HEK293 (cell line): ENCODE measurements around the gene VEZT.
A peak's percentile ranks its signal among the peaks of the same experiment; 100 is the strongest.

ENCODE experiments used
- CTCF ChIA-PET: fragments of 350-600 bp; formaldehyde crosslinking; extraction: SDS; loops from one replicate; lab custom pipeline; 2021; ENCODE audit warnings: antibody characterized with exemption; lab: Yijun Ruan, JAX
- POLR2A ChIA-PET: fragments of 300-600 bp; formaldehyde crosslinking; extraction: SDS; loops from one replicate; lab custom pipeline; 2020; ENCODE audit warnings: antibody characterized with exemption, inconsistent platforms; lab: Yijun Ruan, JAX
- H3K27ac ChIP-seq: fragments of 200-500 bp; sonication (Bioruptor generic); 2 replicates; pipeline ENCODE4 v1.5.1; 2014; ENCODE audit warnings: low read depth, low read length, control low read depth, inconsistent platforms; ENCODE audit errors: extremely low read depth
- H3K36me3 ChIP-seq, 2 experiments: fragments of 200-500 bp in 1 of 2; sonication (Bioruptor generic) in 1 of 2; 1 replicate in 1 of 2; 2 replicates in 1 of 2; pipeline ENCODE4 v1.5.1; 2014 to 2017; ENCODE audit warnings: inconsistent platforms in 2 of 2, low read length in 2 of 2; ENCODE audit not compliant: control insufficient read depth in 2 of 2, insufficient read depth in 1 of 2
- H3K4me1 ChIP-seq: fragments of 200-500 bp; sonication (Bioruptor generic); 2 replicates; pipeline ENCODE4 v1.5.1; 2014; ENCODE audit warnings: mild to moderate bottlenecking, low read length, inconsistent platforms; ENCODE audit not compliant: control insufficient read depth, insufficient read depth
- H3K4me3 ChIP-seq: 2 replicates; pipeline ENCODE4 v1.5.1; 2011; ENCODE audit warnings: low read depth, mild to moderate bottlenecking, control low read depth, low read length, moderate library complexity
- H3K9me3 ChIP-seq: fragments of 200-500 bp; sonication (Bioruptor generic); 2 replicates; pipeline ENCODE4 v1.5.1; 2014; ENCODE audit warnings: low read depth, low read length, inconsistent platforms; ENCODE audit not compliant: control insufficient read depth, insufficient read depth
- HIC1 ChIP-seq: fragments of 450-650 bp; formaldehyde crosslinking; IDR thresholded peaks from 2 replicates; pipeline ENCODE4 v1.5.1; 2016; ENCODE audit warnings: missing biosample characterization, missing genetic modification characterization
- IKZF3 ChIP-seq: fragments of 450-650 bp; IDR thresholded peaks from 2 replicates; pipeline ENCODE4 v1.5.0; 2018; ENCODE audit warnings: missing biosample characterization, mild to moderate bottlenecking, missing genetic modification characterization, moderate library complexity
- SP3 ChIP-seq: fragments of 450-650 bp; formaldehyde crosslinking; IDR thresholded peaks from 2 replicates; pipeline ENCODE4 v1.5.1; 2016; ENCODE audit warnings: missing biosample characterization, missing genetic modification characterization
- ZBTB10 ChIP-seq: fragments of 450-650 bp; formaldehyde crosslinking; IDR thresholded peaks from 2 replicates; pipeline ENCODE4 v1.5.1; 2016; ENCODE audit warnings: missing biosample characterization, missing genetic modification characterization
- ZBTB17 ChIP-seq: fragments of 450-650 bp; formaldehyde crosslinking; IDR thresholded peaks from 2 replicates; pipeline ENCODE4 v1.5.1; 2016; ENCODE audit warnings: missing biosample characterization, missing genetic modification characterization
- ZFP41 ChIP-seq: fragments of 450-650 bp; formaldehyde crosslinking; IDR thresholded peaks from 2 replicates; pipeline ENCODE4 v1.5.1; 2016; ENCODE audit warnings: missing biosample characterization, missing genetic modification characterization, borderline replicate concordance
- ZFP69B ChIP-seq: fragments of 450-650 bp; formaldehyde crosslinking; IDR thresholded peaks from 2 replicates; pipeline ENCODE4 v1.5.1; 2016; ENCODE audit warnings: missing biosample characterization, missing genetic modification characterization
- ZIC2 ChIP-seq: fragments of 450-650 bp; formaldehyde crosslinking; IDR thresholded peaks from 2 replicates; pipeline ENCODE4 v1.5.1; 2016; ENCODE audit warnings: missing biosample characterization, missing genetic modification characterization
- ZNF121 ChIP-seq: fragments of 450-650 bp; formaldehyde crosslinking; IDR thresholded peaks from 2 replicates; pipeline ENCODE4 v1.5.1; 2016; ENCODE audit warnings: missing biosample characterization, missing genetic modification characterization
- ZNF138 ChIP-seq: fragments of 450-650 bp; formaldehyde crosslinking; IDR thresholded peaks from 2 replicates; pipeline ENCODE4 v1.5.1; 2016; ENCODE audit warnings: missing biosample characterization, missing genetic modification characterization, borderline replicate concordance
- ZNF274 ChIP-seq, 2 experiments: fragments of 200-500 bp in 1 of 2; fragments of 450-650 bp in 1 of 2; sonication (Bioruptor generic) in 1 of 2; formaldehyde crosslinking in 1 of 2; IDR thresholded peaks; 2 replicates each; pipeline versions ENCODE4 v1.5.1 to v1.6.1; 2014 to 2016; ENCODE audit warnings: borderline replicate concordance in 1 of 2, inconsistent platforms in 1 of 2, low read length in 1 of 2, missing biosample characterization in 1 of 2, missing genetic modification characterization in 1 of 2
- ZNF302 ChIP-seq: fragments of 450-650 bp; formaldehyde crosslinking; IDR thresholded peaks from 2 replicates; pipeline ENCODE4 v1.5.1; 2016; ENCODE audit warnings: missing biosample characterization, missing genetic modification characterization, low read depth
- ZNF341 ChIP-seq: fragments of 450-650 bp; formaldehyde crosslinking; IDR thresholded peaks from 2 replicates; pipeline ENCODE4; 2016; ENCODE audit warnings: low read depth, missing biosample characterization, missing genetic modification characterization
- ZNF398 ChIP-seq: fragments of 450-650 bp; formaldehyde crosslinking; IDR thresholded peaks from 2 replicates; pipeline ENCODE4 v1.5.1; 2017; ENCODE audit warnings: missing biosample characterization, missing genetic modification characterization
- ZNF488 ChIP-seq: fragments of 450-650 bp; formaldehyde crosslinking; IDR thresholded peaks from 2 replicates; pipeline ENCODE4 v1.5.1; 2016; ENCODE audit warnings: missing biosample characterization, missing genetic modification characterization
- ZNF624 ChIP-seq: fragments of 450-650 bp; formaldehyde crosslinking; IDR thresholded peaks from 2 replicates; pipeline ENCODE4 v1.5.1; 2017; ENCODE audit warnings: missing biosample characterization, missing genetic modification characterization
- ZNF626 ChIP-seq: fragments of 450-650 bp; sonication (Bioruptor Pico); formaldehyde crosslinking; IDR thresholded peaks from 2 replicates; pipeline ENCODE4 v1.5.1; 2018; ENCODE audit warnings: missing biosample characterization, missing genetic modification characterization, inconsistent platforms

The VEZT gene

GRCh38 chr12:95205016-95205624, 12.5 kb upstream of the VEZT start:
- TF ChIP-seq ZNF138 (tag by site-specific recombination), result no peak
- no peak for TF ChIP-seq ZFP41 (tag by site-specific recombination)
- no peak for TF ChIP-seq ZBTB17 (tag by site-specific recombination)
- TF ChIP-seq ZFP69B (tag by site-specific recombination), result no peak
- no peak for TF ChIP-seq ZNF302 (tag by site-specific recombination)
- no peak for TF ChIP-seq HIC1 (tag by site-specific recombination)
- TF ChIP-seq ZNF274 (IDR thresholded peaks at IDR 0.05; ENCODE audit: low read length), result no peak
- no peak for TF ChIP-seq ZNF274 (tag by site-specific recombination; IDR thresholded peaks at IDR 0.05; ENCODE audit: borderline replicate concordance)
- TF ChIP-seq ZNF488 (tag by site-specific recombination), result no peak
- TF ChIP-seq IKZF3 (tag by site-specific recombination), result no peak
- TF ChIP-seq ZNF624, result no peak
- 0 out of 2 replicates have a peak, but pooled peaks have one; percentile 46 for TF ChIP-seq ZNF121 (tag by site-specific recombination)
- no peak for TF ChIP-seq ZNF398 (tag by site-specific recombination)
- peak; percentile 30; the same call in 1 of the 2 replicates for TF ChIP-seq ZIC2 (tag by site-specific recombination)
- no peak for TF ChIP-seq SP3 (tag by site-specific recombination)
- TF ChIP-seq ZNF626, result no peak
- no peak for TF ChIP-seq ZBTB10 (tag by site-specific recombination)
- TF ChIP-seq ZNF341, result no peak
- Histone ChIP-seq H3K4me3 (no peak overlapping the region), H3K9me3 (no peaks in the 10 kb centered on the region), H3K36me3 (no peaks in the 10 kb centered on the region), H3K4me1 (peaks cover 26% of the 10 kb centered on the region), H3K27ac (no peak overlapping the region)
- ChIA-PET CTCF (interaction anchor here (0.6 to 1.6 kb wide), 3 partner anchors 12 to 1063 kb away, joined by 3 to 5 read pairs (median 3); no protein-coding TSS in a partner anchor), POLR2A (interaction anchor here (0.6 to 1.6 kb wide), 4 partner anchors 12 to 268 kb away, joined by 3 to 8 read pairs (median 4); partner anchors contain the start of genes FGD6, METAP2 and VEZT)
